HEK293T (cell line): ENCODE data around the gene STARD5.

Experiments
- CTCF ChIA-PET: fragments of 350-600 bp; formaldehyde crosslinking; extraction: SDS; loops from one replicate; lab custom pipeline; 2021; ENCODE audit warnings: antibody characterized with exemption, inconsistent platforms; lab: Yijun Ruan, JAX
- POLR2A ChIA-PET: fragments of 350-600 bp; formaldehyde crosslinking; extraction: SDS; loops from one replicate; lab custom pipeline; 2020; ENCODE audit warnings: antibody characterized with exemption, inconsistent platforms; lab: Yijun Ruan, JAX
- DNase-seq: peaks from one replicate; pipeline ENCODE4 v3.0.0; 2012; ENCODE audit warnings: mixed read lengths; ENCODE audit errors: extremely low spot score
- ARNT ChIP-seq: fragments of 450-650 bp; IDR thresholded peaks from 2 replicates; pipeline ENCODE4 v1.6.1; 2017; ENCODE audit warnings: mild to moderate bottlenecking
- BHLHE40 ChIP-seq: fragments of 450-650 bp; IDR thresholded peaks from 2 replicates; pipeline ENCODE4 v1.6.1; 2016; ENCODE audit warnings: mild to moderate bottlenecking, moderate library complexity, borderline replicate concordance
- CTBP1 ChIP-seq: fragments of 450-650 bp; IDR thresholded peaks from 2 replicates; pipeline ENCODE4 v1.6.1; 2016; ENCODE audit warnings: borderline replicate concordance
- ELF4 ChIP-seq: fragments of 450-650 bp; IDR thresholded peaks from 2 replicates; pipeline ENCODE4 v1.6.1; 2017; ENCODE audit warnings: antibody characterized with exemption
- FOXA1 ChIP-seq: fragments of 450-650 bp; IDR thresholded peaks from 2 replicates; pipeline ENCODE4 v1.6.1; 2016; ENCODE audit warnings: mild to moderate bottlenecking
- FOXK2 ChIP-seq: fragments of 450-650 bp; IDR thresholded peaks from 2 replicates; pipeline ENCODE4 v1.6.1; 2016; ENCODE audit warnings: mild to moderate bottlenecking
- FOXM1 ChIP-seq: fragments of 450-650 bp; IDR thresholded peaks from 2 replicates; pipeline ENCODE4 v1.6.1; 2017; ENCODE audit warnings: mild to moderate bottlenecking, borderline replicate concordance
- HDGF ChIP-seq: fragments of 450-650 bp; IDR thresholded peaks from 2 replicates; pipeline ENCODE4 v1.6.1; 2017; ENCODE audit warnings: antibody characterized with exemption, borderline replicate concordance
- L3MBTL2 ChIP-seq: fragments of 450-650 bp; conservative IDR thresholded peaks from 2 replicates; pipeline ENCODE4 v1.6.1; 2016; ENCODE audit warnings: mild to moderate bottlenecking
- LEF1 ChIP-seq: fragments of 450-650 bp; IDR thresholded peaks from 2 replicates; pipeline ENCODE4 v1.6.1; 2017; ENCODE audit warnings: mild to moderate bottlenecking, borderline replicate concordance
- NFRKB ChIP-seq: fragments of 450-650 bp; IDR thresholded peaks from 2 replicates; pipeline ENCODE4 v1.6.1; 2016; ENCODE audit warnings: mild to moderate bottlenecking, moderate library complexity
- SP1 ChIP-seq: fragments of 450-650 bp; IDR thresholded peaks from 2 replicates; pipeline ENCODE4 v1.6.1; 2017
- SUZ12 ChIP-seq: fragments of 450-650 bp; IDR thresholded peaks from 2 replicates; pipeline ENCODE4 v1.6.1; 2016; ENCODE audit warnings: mild to moderate bottlenecking
- TARDBP ChIP-seq: fragments of 450-650 bp; IDR thresholded peaks from 2 replicates; pipeline ENCODE4 v1.6.1; 2016
- ZNF384 ChIP-seq: fragments of 450-650 bp; IDR thresholded peaks from 2 replicates; pipeline ENCODE4 v1.6.1; 2016
- TF ChIP-seq, protein P1 (sequence below): fragments of 450-650 bp; IDR thresholded peaks from 2 replicates; pipeline ENCODE4 v1.6.1; 2016

Gene STARD5

DNA sequence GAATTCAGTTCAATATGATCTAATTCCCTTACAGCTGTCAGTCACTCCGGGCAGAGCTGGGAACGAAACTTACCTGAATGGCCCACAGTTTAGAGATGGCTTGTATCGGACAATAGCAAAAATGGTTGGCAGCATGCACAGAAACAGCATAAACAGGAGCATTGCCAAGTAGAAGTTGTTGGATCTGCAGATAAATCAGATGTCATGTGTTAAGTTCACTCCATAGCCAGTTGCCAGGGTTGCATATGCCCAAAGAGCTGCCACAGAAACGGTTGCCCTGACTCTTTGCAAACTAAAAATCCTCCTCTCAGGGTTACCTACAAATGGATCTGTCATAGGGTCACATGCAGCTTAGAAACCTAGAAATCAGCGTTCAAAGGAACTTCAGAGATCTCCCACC, 15.4 kb upstream of the STARD5 start:
- no peak for TF ChIP-seq ZNF384
- no peak for TF ChIP-seq BHLHE40
- POLR2A ChIA-PET: interaction anchor here (1.2 kb wide), 1 partner anchor 15 kb away, joined by 5 read pairs; the partner anchor contains the start of gene STARD5
- CTCF ChIA-PET: no interaction called here
- no peak for DNase-seq

DNA sequence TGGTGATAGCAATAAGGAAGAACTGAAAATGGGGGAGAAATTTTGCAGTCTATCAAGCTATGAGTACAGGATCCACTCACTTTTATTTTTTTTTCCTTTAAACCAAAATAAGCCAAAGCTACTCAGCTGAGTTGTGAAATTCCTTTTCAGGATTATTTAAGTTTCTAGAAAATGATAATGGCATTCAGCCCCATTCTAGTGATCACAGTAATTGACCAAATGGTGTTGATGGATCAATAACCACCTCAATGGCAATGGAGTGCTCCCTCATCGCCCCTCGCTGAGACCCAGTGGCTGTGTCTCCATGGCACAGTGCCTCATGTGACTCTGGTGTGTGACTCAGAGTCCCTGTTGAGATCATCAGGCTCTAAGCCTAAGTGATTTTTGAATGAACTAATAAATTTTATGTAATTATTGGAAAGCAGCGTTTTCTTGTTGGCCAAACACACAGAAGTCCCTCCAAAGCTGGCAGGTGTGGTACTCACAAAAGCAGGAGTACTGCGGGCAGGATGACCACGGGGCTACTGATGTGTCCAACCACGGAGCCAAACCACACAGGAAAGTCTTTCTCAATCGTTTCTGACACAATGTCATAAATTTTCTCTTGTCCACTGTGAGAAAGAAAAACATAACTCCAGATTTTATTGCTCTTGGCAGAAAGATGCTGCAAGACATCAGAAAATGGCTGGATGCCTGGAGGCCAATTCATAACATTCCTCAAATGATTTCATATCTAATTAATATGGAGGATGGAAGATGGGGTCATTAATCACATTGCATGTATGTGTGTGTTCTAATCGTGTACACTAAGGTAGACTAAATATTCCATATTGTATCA, 14.4 kb upstream of the STARD5 start:
- TF ChIP-seq, protein P1, sequence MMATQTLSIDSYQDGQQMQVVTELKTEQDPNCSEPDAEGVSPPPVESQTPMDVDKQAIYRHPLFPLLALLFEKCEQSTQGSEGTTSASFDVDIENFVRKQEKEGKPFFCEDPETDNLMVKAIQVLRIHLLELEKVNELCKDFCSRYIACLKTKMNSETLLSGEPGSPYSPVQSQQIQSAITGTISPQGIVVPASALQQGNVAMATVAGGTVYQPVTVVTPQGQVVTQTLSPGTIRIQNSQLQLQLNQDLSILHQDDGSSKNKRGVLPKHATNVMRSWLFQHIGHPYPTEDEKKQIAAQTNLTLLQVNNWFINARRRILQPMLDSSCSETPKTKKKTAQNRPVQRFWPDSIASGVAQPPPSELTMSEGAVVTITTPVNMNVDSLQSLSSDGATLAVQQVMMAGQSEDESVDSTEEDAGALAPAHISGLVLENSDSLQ: peak; percentile 61
- TF ChIP-seq FOXA1: no peak
- DNase-seq: no peak
- ChIA-PET CTCF (interaction anchor here (0.6 kb wide), 2 partner anchors 64 to 72 kb away, joined by 3 read pairs; no protein-coding TSS in a partner anchor), POLR2A (interaction anchor here (1.2 kb wide), 1 partner anchor 14 kb away, joined by 5 read pairs; the partner anchor contains the start of gene STARD5)

DNA sequence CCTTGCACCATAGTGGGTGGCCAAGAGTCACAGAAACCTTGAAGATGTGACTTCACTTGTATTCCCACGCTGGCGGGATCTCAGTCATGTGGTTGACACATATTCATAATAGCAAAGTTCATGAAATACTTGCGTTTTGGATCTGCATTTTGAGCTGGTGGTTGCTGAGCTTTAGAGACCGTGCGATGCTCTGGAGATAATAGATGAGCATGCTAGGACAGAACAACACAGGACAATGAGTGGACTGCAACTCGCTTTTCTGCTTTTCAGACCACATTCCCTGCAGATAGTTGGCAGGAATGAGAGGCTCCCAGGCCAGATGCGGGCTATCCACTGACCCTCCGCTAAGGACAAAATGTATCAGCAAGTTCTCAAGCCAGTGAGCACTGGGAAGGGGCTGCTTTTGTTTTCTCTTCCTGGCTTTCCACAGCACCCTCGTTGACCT, 13.8 kb upstream of the STARD5 start:
- DNase-seq: no peak
- no peak for TF ChIP-seq CTBP1
- TF ChIP-seq LEF1: no peak
- TF ChIP-seq ELF4: no peak
- TF ChIP-seq FOXM1: no peak
- TF ChIP-seq BHLHE40: no peak
- no peak for TF ChIP-seq FOXA1
- TF ChIP-seq NFRKB: no peak
- no peak for TF ChIP-seq ZNF384
- TF ChIP-seq HDGF: no peak
- no peak for TF ChIP-seq SUZ12
- TF ChIP-seq FOXK2: no peak
- no peak for TF ChIP-seq TARDBP
- TF ChIP-seq SP1: no peak
- TF ChIP-seq L3MBTL2: no peak
- TF ChIP-seq, protein P1: no peak
- ChIA-PET CTCF (interaction anchor here (0.6 to 1.1 kb wide), 2 partner anchors 10 to 63 kb away, joined by 3 read pairs; no protein-coding TSS in a partner anchor), POLR2A (no interaction called here)

DNA sequence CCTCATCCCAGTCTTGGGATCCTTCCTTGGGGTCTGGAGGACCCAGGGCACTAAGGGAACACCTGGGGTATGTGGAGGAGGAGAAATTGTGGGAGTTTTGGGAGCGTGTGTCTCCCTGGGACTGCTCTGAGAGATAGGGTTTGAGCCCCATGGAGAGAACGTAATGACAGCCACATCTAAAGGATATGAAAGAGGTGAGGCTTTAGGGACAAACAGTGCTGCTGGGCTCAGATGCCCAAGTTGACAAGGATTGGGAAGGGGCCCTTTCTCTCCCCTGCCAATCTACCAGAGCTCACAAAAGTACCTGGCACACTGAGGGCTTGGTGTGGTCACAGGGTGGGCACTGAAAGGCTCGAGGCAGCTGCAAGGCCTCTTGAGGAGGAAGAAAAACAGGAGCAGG, 13.3 kb upstream of the STARD5 start:
- TF ChIP-seq FOXA1 (no peak), NFRKB (no peak), TARDBP (no peak), L3MBTL2 (no peak), ARNT (no peak), ZNF384 (no peak), FOXM1 (no peak), LEF1 (no peak)
- DNase-seq: no peak
- POLR2A ChIA-PET: interaction anchor here (0.7 to 1.3 kb wide), 2 partner anchors 10 to 13 kb away, joined by 3 to 7 read pairs; partner anchors contain the start of gene STARD5
- CTCF ChIA-PET: interaction anchor here (0.6 to 1.1 kb wide), 5 partner anchors 9 to 71 kb away, joined by 3 to 6 read pairs (median 3); no protein-coding TSS in a partner anchor

DNA sequence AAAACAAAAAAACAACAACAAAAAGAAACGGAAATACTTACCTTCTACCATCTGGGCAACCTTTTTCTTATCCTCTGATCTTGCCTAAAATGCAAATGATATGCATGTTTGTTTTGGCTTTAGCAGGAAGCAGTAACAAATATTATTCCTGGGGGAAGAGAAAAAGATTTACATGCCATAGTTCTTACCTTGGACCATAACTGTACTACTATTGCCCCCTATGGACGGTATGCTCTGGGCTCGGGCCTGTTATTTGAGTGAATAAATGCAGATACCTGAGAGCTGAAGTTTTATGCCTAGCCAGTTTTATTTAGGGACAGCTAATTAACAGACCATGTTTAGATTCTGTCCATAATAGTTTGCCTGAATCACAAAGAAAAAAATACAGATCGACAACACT, 12.6 kb upstream of the STARD5 start:
- no peak for DNase-seq
- POLR2A ChIA-PET: interaction anchor here (1.3 kb wide), 1 partner anchor 12 kb away, joined by 7 read pairs; the partner anchor contains the start of gene STARD5
- TF ChIP-seq ARNT (no peak), BHLHE40 (no peak), TARDBP (no peak), L3MBTL2 (no peak), FOXK2 (no peak), SUZ12 (no peak), ELF4 (no peak), HDGF (no peak), FOXM1 (no peak), CTBP1 (no peak), ZNF384 (no peak)
- CTCF ChIA-PET: interaction anchor here (0.6 to 1.1 kb wide), 6 partner anchors 8 to 1542 kb away, joined by 3 to 6 read pairs (median 3); no protein-coding TSS in a partner anchor

DNA sequence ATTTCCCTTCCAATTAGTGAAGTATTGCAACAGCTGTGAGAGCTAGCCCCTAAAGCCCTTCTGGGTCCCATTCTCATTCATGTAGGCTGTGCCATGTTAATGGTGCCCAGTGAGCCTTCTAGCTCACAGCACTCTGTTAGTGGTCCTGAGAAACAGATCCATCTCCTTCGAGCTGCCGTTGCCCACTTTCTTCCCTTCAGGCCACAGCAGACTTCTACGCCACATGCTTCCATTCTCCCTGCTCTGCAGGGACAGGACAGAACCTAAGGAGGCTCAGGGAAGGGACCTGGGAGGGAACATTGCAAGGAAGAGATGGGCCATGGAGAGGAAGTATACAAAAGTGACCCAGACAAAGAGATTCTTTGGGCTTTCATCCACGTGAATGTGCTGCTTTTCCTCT, 11.7 kb upstream of the STARD5 start:
- TF ChIP-seq FOXA1: no peak
- TF ChIP-seq L3MBTL2: no peak
- TF ChIP-seq HDGF: no peak
- POLR2A ChIA-PET: interaction anchor here (1.7 kb wide), 1 partner anchor 12 kb away, joined by 6 read pairs; the partner anchor contains the start of gene STARD5
- DNase-seq: no peak
- CTCF ChIA-PET: interaction anchor here (0.6 kb wide), 1 partner anchor 60 kb away, joined by 4 read pairs; no protein-coding TSS in a partner anchor
